Adrenal gland (tissue), 12 donors: ENCODE data around the gene NUDT4. TPM values are rescaled to one million over a fixed set of nuclear protein-coding genes. Genes with fewer than 3 reads are reported as not detected.
"Not testable (repeated sequence)": the region's sequence is repeated elsewhere in the genome, so short reads cannot be mapped to it uniquely, and the experiment has no call there.

ENCODE experiments used
- DNase-seq, 7 donors: peaks; one replicate each; pipeline ENCODE4 v3.0.0-alpha.2; 2019 to 2020
- H3K27ac ChIP-seq, 5 donors: fragments of 200-600 bp; sonication (generic) in 4 of 5; 1 replicate in 3 of 5; 2 replicates in 2 of 5; pipeline versions ENCODE4 v1.5.1 to v1.8.0; 2016 to 2020; ENCODE audit warnings: mild to moderate bottlenecking in 1 of 5
- H3K27me3 ChIP-seq: fragments of 200-600 bp; 2 replicates; pipeline ENCODE4 v1.8.0; 2021
- H3K36me3 ChIP-seq, 2 donors: fragments of 200-600 bp; replicated peaks in 1 of 2; 1 replicate in 1 of 2; 2 replicates in 1 of 2; pipeline versions ENCODE4 v1.5.1 to v1.8.0; 2018 to 2022
- H3K4me1 ChIP-seq, 2 donors: fragments of 200-600 bp; replicated peaks in 1 of 2; 1 replicate in 1 of 2; 2 replicates in 1 of 2; pipeline versions ENCODE4 v1.5.1 to v1.8.0; 2018 to 2021
- H3K4me3 ChIP-seq, 4 donors: fragments of 200-600 bp; sonication (generic) in 3 of 4; one replicate each; pipeline ENCODE4 v1.5.1; 2016 to 2018
- H3K9me3 ChIP-seq, 3 donors: fragments of 200-600 bp; sonication (generic) in 1 of 3; replicated peaks in 1 of 3; 1 replicate in 2 of 3; 2 replicates in 1 of 3; pipeline versions ENCODE4 v1.5.1 to v1.8.0; 2016 to 2021
- POLR2A ChIP-seq, 2 donors: fragments of 450-650 bp; IDR thresholded peaks; one replicate each; pipeline ENCODE4 v1.6.1; 2017; ENCODE audit warnings: antibody characterized with exemption in 2 of 2, mild to moderate bottlenecking in 2 of 2, moderate library complexity in 1 of 2
- WGBS, 4 donors: extraction: QIAGEN DNeasy Blood & Tissue Kit in 2 of 4; methylation state at CpG; one replicate each; pipeline versions ENCODE4 v1.1.5 to v1.1.7; 2013 to 2017; 5-methylcytosine and 5-hydroxymethylcytosine counted together
- intact Hi-C, 2 donors: fragments of 100-400 bp; cut with DNase I; formaldehyde crosslinking; loops; one replicate each; pipeline versions ENCODE4 v1.14.1 to v1.15.0; 2022 to 2023
- polyA plus RNA-seq, 3 donors: library from polyadenylated mRNA; stranded (reverse); fragments of 200-250 nt in 2 of 3; fragments of 350-450 nt in 1 of 3; fragmentation: Illumina TruSeq in 1 of 3; extraction: RNeasy Lipid Tissue Mini Kit (QIAGEN cat#74804) in 1 of 3; gene quantifications; one replicate each; pipeline ENCODE4 v1.2.3, GENCODE V29; 2013 to 2014
- total RNA-seq, 9 donors: library from RNA; depleted of rRNA in 4 of 9; stranded (reverse); fragments of >200 nt in 4 of 9; fragments of 120-200 nt in 1 of 9; fragmentation: NEBNext Ultra II Directional in 1 of 9; extraction: Animal tissue kit (Norgen Biotek cat#: 25700) in 1 of 9; gene quantifications; one replicate each; pipeline versions ENCODE4 v1.1.0 to v1.2.4, GENCODE V29; 2013 to 2023
- TF ChIP-seq, protein P1 (sequence below), 6 experiments: fragments of 450-650 bp in 4 of 6; fragments of 200-600 bp in 2 of 6; sonication (generic) in 1 of 6; IDR thresholded peaks; 1 replicate in 5 of 6; 2 replicates in 1 of 6; pipeline versions ENCODE4 v1.5.1 to v1.8.0; 2016 to 2021; ENCODE audit warnings: antibody characterized with exemption in 6 of 6, mild to moderate bottlenecking in 2 of 6, moderate library complexity in 1 of 6
- donor health status: healthy with polysubstance abuse.
- donor health status: Bipolar disorder and iron deficiency.
- donor health status: DM: yes; HTN: yes; CAD: no.
- donor health status: DM: no; HTN: no; CAD: no.
- donor health status: DM: no; HTN: no; CAD: no.
- donor health status: DM: yes; HTN: yes; CAD: no.

NUDT4 gene
- total and polyA plus RNA-seq, 12 donors: 23.0 to 195 (median 137) TPM

DNA sequence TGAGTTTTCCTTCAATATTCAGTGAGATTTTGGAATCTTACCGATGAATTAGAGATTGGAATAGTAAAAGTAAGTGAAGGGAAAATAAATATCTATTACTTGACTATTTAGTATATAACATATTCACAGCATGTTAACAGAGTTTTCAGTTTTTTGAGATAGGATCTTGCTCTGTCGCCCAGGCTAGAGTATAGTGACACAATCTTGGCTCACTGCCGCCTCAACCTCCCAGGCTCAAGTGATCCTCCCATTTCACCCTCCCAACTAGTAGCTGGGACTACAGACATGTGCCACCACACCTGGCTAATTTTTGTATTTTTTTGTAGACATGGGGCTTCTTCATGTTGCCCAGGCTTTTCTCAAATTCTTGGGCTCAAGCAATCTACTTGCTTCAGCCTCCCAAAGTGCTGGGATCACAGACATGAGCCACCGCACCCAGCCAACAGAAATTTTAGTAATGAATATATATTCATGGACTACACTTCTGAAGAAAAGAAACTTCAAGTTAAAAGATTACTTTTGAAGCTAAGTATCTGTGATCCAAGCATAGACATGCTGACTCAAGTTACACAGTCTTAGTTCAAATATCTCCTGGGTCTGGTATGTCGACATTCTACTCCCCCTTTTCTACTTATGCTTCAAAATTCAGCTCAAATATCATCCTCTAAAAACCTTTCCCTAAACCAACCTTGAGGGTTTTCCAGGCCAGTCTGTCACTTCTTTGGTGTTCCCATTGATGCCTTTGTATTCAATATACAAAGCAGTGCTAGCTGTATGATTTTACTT lies 50.2 kb downstream of the NUDT4 start:
- intact Hi-C loops: no loop called here
- WGBS, 4 donors: 71 to 82% (median 81%) methylated on average over 5 of the region's 5 CpGs
- Histone ChIP-seq H3K9me3 (no peaks in the 10 kb centered on the region), H3K36me3 (no peaks in the 10 kb centered on the region), H3K4me3 (no peak overlapping the region), H3K27ac (no peak overlapping the region), H3K27me3 (no peaks in the 10 kb centered on the region), H3K4me1 (peaks cover 10 to 66% of the 10 kb centered on the region in 2 donors)
- TF ChIP-seq POLR2A (IDR thresholded peaks at IDR 0.05): no peak
- TF ChIP-seq, protein P1, sequence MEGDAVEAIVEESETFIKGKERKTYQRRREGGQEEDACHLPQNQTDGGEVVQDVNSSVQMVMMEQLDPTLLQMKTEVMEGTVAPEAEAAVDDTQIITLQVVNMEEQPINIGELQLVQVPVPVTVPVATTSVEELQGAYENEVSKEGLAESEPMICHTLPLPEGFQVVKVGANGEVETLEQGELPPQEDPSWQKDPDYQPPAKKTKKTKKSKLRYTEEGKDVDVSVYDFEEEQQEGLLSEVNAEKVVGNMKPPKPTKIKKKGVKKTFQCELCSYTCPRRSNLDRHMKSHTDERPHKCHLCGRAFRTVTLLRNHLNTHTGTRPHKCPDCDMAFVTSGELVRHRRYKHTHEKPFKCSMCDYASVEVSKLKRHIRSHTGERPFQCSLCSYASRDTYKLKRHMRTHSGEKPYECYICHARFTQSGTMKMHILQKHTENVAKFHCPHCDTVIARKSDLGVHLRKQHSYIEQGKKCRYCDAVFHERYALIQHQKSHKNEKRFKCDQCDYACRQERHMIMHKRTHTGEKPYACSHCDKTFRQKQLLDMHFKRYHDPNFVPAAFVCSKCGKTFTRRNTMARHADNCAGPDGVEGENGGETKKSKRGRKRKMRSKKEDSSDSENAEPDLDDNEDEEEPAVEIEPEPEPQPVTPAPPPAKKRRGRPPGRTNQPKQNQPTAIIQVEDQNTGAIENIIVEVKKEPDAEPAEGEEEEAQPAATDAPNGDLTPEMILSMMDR (IDR thresholded peaks at IDR 0.05): no peak
- no peak for DNase-seq

DNA sequence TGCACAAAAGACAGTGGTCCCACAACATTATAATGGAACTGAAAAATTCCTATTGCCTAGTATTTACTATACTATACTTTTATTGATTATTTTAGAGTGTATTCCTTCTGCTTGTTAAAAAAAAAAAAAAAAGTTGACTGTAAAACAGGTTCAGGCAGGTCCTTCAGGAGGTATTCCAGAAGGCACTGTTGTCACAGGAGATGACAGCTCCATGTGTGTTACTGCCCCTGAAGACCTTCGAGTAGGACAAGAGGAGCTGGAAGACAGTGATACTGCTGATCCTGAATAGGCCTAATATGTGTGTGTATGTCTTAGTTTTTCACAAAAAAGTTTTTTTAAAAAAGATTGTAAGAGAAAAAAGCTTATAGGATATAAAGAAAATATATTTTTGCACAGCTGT lies 51.7 kb downstream of the NUDT4 start:
- H3K27me3 ChIP-seq: no peaks in the 10 kb centered on the region
- no peak overlapping the region for H3K4me3 ChIP-seq
- no peaks in the 10 kb centered on the region for H3K36me3 ChIP-seq
- no peak for DNase-seq
- intact Hi-C loops: no loop called here
- H3K27ac ChIP-seq: no peak overlapping the region
- H3K4me1 ChIP-seq: peaks cover 15 to 74% of the 10 kb centered on the region in 2 donors
- WGBS, 4 donors: 63 to 72% (median 67%) methylated on average over 1 of the region's 1 CpG
- TF ChIP-seq, protein P1 (IDR thresholded peaks at IDR 0.05): no peak
- no peak for TF ChIP-seq POLR2A (IDR thresholded peaks at IDR 0.05)
- H3K9me3 ChIP-seq: no peaks in the 10 kb centered on the region

DNA sequence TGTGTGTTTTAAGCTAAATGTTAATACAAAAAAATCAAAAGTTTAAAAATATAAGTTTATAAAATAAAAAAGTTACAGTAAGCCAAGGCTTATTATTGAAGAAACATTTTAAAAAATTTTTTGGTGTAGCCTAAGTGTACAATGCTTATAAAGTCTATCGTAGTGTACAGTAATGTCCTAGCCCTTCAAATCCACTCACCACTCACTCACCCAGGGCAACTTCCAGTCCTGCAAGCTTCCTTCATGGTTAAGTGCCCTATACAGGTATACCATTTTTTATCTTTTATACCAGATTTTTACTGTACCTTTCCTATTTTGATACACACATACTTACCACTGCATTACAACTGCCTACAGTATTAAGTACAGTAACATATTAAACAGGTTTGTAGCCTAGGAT lies 52.1 kb downstream of the NUDT4 start:
- no peak overlapping the region for H3K4me3 ChIP-seq
- no peaks in the 10 kb centered on the region for H3K36me3 ChIP-seq
- H3K27ac ChIP-seq: no peak overlapping the region
- intact Hi-C loops: no loop called here
- H3K4me1 ChIP-seq: peaks cover 19 to 74% of the 10 kb centered on the region in 2 donors
- 85 to 93% (median 89%) methylated on average over 1 of the region's 1 CpG for WGBS, 4 donors
- H3K27me3 ChIP-seq: no peaks in the 10 kb centered on the region
- TF ChIP-seq, protein P1 (IDR thresholded peaks at IDR 0.05): no peak
- TF ChIP-seq POLR2A (IDR thresholded peaks at IDR 0.05): no peak
- no peaks in the 10 kb centered on the region for H3K9me3 ChIP-seq
- DNase-seq: no peak

DNA sequence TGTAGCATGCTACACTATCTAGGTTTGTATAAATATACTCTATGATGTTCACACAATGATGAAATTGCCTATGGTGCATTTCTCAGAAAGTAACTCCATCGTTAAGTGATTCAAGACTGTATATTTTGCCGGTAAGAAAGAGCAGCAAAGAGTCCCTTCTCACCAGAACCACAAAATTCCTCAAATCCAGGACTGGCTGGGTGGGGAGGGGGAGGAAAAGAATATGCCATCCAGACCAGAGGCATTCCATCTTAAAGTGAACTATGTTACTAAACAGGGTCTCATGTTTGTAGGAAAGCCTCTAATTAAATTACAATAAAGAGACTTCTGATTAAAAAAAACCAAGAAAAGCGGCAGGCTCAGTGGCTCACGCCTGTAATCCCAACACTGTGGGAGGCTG lies 52.6 kb downstream of the NUDT4 start:
- intact Hi-C loops: no loop called here
- DNase-seq: no peak
- TF ChIP-seq, protein P1 (IDR thresholded peaks at IDR 0.05): no peak
- TF ChIP-seq POLR2A (IDR thresholded peaks at IDR 0.05): no peak
- WGBS, 4 donors: 90 to 96% (median 92%) methylated on average over 4 of the region's 4 CpGs
- no peak overlapping the region for H3K4me3 ChIP-seq
- no peaks in the 10 kb centered on the region for H3K36me3 ChIP-seq
- H3K27me3 ChIP-seq: no peaks in the 10 kb centered on the region
- H3K4me1 ChIP-seq: peaks cover 18 to 74% of the 10 kb centered on the region in 2 donors
- H3K27ac ChIP-seq: no peak overlapping the region
- no peaks in the 10 kb centered on the region for H3K9me3 ChIP-seq

DNA sequence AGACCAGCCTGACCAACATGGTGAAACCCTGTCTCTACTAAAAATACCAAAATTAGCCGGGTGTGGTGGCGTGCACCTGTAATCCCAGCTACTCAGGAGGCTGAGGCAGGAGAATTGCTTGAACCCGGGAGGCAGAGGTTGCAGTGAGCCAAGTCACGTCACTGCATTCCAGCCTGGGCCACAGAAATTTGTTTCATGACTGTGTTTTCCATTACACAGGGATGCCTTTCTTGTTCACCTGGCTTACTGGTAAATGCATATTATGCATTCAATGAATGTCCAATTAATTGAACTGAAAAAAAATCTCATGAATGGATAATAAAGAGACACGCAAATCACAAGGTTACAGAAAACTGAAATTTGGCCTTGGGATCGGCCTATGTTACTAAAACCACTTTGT lies 54.3 kb downstream of the NUDT4 start:
- WGBS, 4 donors: 69 to 76% (median 75%) methylated on average over 6 of the region's 6 CpGs
- H3K4me1 ChIP-seq: peaks cover 12 to 71% of the 10 kb centered on the region in 2 donors
- intact Hi-C loops: not testable (repeated sequence)

More for the DNA sequence above, 54.3 kb downstream of the NUDT4 start:
- not testable (repeated sequence) for H3K36me3 ChIP-seq, H3K27me3 ChIP-seq, DNase-seq, H3K9me3 ChIP-seq, H3K27ac ChIP-seq, H3K4me3 ChIP-seq
